OCI-LY1 (cell line): ENCODE measurements around the gene PIAS1.

Experiments used
- EZH2 ChIP-seq: fragments of 200-600 bp; sonication (generic), shearing (Covaris generic); IDR thresholded peaks from 2 replicates; pipeline ENCODE4 v1.8.0; 2017; ENCODE audit warnings: borderline replicate concordance, mixed run types, mild to moderate bottlenecking, antibody characterized with exemption, low read length, moderate library complexity, mixed read lengths
- TF ChIP-seq, protein P1 (sequence below): fragments of 200-600 bp; sonication (generic), shearing (Covaris generic); IDR thresholded peaks from 2 replicates; pipeline ENCODE4 v1.5.1; 2017; ENCODE audit warnings: mild to moderate bottlenecking, antibody characterized with exemption, low read length, moderate library complexity, mixed read lengths

DNA sequence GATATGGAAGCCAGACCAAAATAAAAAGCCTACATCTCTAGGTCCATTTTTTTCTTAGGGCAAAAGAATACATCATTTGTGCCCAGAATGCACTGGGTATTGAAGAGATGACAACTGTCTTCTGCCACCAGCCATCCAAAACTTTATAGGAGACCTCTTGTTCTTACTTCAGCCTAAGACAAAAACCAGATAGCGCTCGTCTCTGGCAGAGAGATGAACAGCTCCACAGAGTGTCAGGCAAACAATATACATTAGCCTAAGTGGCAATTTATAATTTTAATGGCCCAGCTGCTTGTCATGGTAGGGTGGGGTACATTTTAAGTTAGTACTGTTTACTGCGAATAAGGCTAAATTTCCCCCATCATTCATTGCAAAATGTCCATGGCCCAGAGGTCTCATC, 38.9 kb upstream of the PIAS1 start:
- TF ChIP-seq, protein P1, sequence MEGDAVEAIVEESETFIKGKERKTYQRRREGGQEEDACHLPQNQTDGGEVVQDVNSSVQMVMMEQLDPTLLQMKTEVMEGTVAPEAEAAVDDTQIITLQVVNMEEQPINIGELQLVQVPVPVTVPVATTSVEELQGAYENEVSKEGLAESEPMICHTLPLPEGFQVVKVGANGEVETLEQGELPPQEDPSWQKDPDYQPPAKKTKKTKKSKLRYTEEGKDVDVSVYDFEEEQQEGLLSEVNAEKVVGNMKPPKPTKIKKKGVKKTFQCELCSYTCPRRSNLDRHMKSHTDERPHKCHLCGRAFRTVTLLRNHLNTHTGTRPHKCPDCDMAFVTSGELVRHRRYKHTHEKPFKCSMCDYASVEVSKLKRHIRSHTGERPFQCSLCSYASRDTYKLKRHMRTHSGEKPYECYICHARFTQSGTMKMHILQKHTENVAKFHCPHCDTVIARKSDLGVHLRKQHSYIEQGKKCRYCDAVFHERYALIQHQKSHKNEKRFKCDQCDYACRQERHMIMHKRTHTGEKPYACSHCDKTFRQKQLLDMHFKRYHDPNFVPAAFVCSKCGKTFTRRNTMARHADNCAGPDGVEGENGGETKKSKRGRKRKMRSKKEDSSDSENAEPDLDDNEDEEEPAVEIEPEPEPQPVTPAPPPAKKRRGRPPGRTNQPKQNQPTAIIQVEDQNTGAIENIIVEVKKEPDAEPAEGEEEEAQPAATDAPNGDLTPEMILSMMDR: no peak
- TF ChIP-seq EZH2: no peak
